Neural cell (in vitro differentiated cells): Measurements from ENCODE around the gene SGTA. TPM values are rescaled to one million over a fixed set of nuclear protein-coding genes. Genes with fewer than 3 reads are reported as not detected.

ENCODE experiments used
- H2AFZ ChIP-seq: fragments of 200-600, 300-800 bp; sonication (generic), shearing (Covaris generic); 2 replicates; pipeline ENCODE4 v1.6.0; 2014; ENCODE audit warnings: low read depth, mild to moderate bottlenecking, antibody characterized with exemption, low read length, moderate library complexity
- H3F3A ChIP-seq: fragments of 200-600 bp; shearing (Covaris generic); 2 replicates; pipeline ENCODE4 v1.6.1; 2016; ENCODE audit warnings: mild to moderate bottlenecking, moderate library complexity, mixed read lengths, antibody characterized with exemption, low read length; ENCODE audit not compliant: insufficient read depth, poor library complexity, severe bottlenecking
- H3K27ac ChIP-seq: fragments of 200-600, 300-800 bp; sonication (generic), shearing (Covaris generic); 2 replicates; pipeline ENCODE4 v1.5.1; 2014; ENCODE audit warnings: mild to moderate bottlenecking, low read length, moderate library complexity
- H3K27me3 ChIP-seq: fragments of 300-800, 200-600 bp; sonication (generic), shearing (Covaris generic); 2 replicates; pipeline ENCODE4 v1.6.0; 2014; ENCODE audit warnings: mild to moderate bottlenecking, low read depth, low read length, moderate library complexity; ENCODE audit not compliant: insufficient read depth
- H3K36me3 ChIP-seq: fragments of 300-800, 200-600 bp; sonication (generic), shearing (Covaris generic); 2 replicates; pipeline ENCODE4 v1.5.1; 2014; ENCODE audit warnings: mild to moderate bottlenecking, antibody characterized with exemption, low read length, moderate library complexity; ENCODE audit not compliant: insufficient read depth
- H3K4me2 ChIP-seq: fragments of 300-800, 200-600 bp; sonication (generic), shearing (Covaris generic); 2 replicates; pipeline ENCODE4 v1.6.0; 2014; ENCODE audit warnings: mild to moderate bottlenecking, low read length
- H3K4me3 ChIP-seq: fragments of 300-800, 200-600 bp; sonication (generic), shearing (Covaris generic); 2 replicates; pipeline ENCODE4 v1.5.1; 2014; ENCODE audit warnings: mild to moderate bottlenecking, low read length, moderate library complexity
- H3K79me2 ChIP-seq: fragments of 200-600 bp; shearing (Covaris generic); replicated peaks from 2 replicates; pipeline ENCODE4 v1.6.0; 2014; ENCODE audit warnings: mild to moderate bottlenecking, low read length, moderate library complexity; ENCODE audit not compliant: insufficient read depth
- H3K9ac ChIP-seq: fragments of 300-800, 200-600 bp; sonication (generic), shearing (Covaris generic); 2 replicates; pipeline ENCODE4 v1.6.1; 2016; ENCODE audit warnings: mild to moderate bottlenecking, low read length, mixed read lengths
- H3K9me2 ChIP-seq: fragments of 200-600 bp; shearing (Covaris generic); 2 replicates; pipeline ENCODE4 v1.6.1; 2016; ENCODE audit warnings: mild to moderate bottlenecking, low read length, mixed read lengths; ENCODE audit not compliant: insufficient read depth
- H3K9me3 ChIP-seq: fragments of 200-600, 300-800 bp; sonication (generic), shearing (Covaris generic); 2 replicates; pipeline ENCODE4 v1.6.1; 2016; ENCODE audit warnings: mild to moderate bottlenecking, mixed run types, low read length, moderate library complexity, mixed read lengths
- H4K20me1 ChIP-seq: fragments of 200-600 bp; shearing (Covaris generic); 2 replicates; pipeline ENCODE4 v1.6.1; 2016; ENCODE audit warnings: mild to moderate bottlenecking, mixed run types; ENCODE audit not compliant: insufficient read depth
- EP300 ChIP-seq: fragments of 450-650 bp; conservative IDR thresholded peaks from 2 replicates; pipeline ENCODE4 v1.6.1; 2014; ENCODE audit warnings: antibody characterized with exemption, mild to moderate bottlenecking, moderate library complexity; ENCODE audit not compliant: poor library complexity, severe bottlenecking
- EZH2 ChIP-seq: fragments of 200-600, 300-800 bp; shearing (Covaris generic), sonication (generic); IDR thresholded peaks from 2 replicates; pipeline ENCODE4 v1.6.1; 2014; ENCODE audit warnings: antibody characterized with exemption, low read length, borderline replicate concordance, mild to moderate bottlenecking; ENCODE audit not compliant: insufficient read depth, poor library complexity, severe bottlenecking
- MXI1 ChIP-seq: fragments of 450-650 bp; conservative IDR thresholded peaks from 2 replicates; pipeline ENCODE4 v1.6.1; 2014; ENCODE audit warnings: antibody characterized with exemption, mild to moderate bottlenecking; ENCODE audit not compliant: poor library complexity, severe bottlenecking
- POLR2AphosphoS5 ChIP-seq: IDR thresholded peaks from 2 replicates; pipeline ENCODE4 v1.6.1; 2012
- RAD21 ChIP-seq: fragments of 450-650 bp; conservative IDR thresholded peaks from 2 replicates; pipeline ENCODE4 v1.6.1; 2014; ENCODE audit warnings: antibody characterized with exemption, mild to moderate bottlenecking, moderate library complexity
- SMC3 ChIP-seq: fragments of 450-650 bp; conservative IDR thresholded peaks from 2 replicates; pipeline ENCODE4 v1.6.1; 2014; ENCODE audit warnings: antibody characterized with exemption, mild to moderate bottlenecking, moderate library complexity; ENCODE audit not compliant: poor library complexity
- TAF1 ChIP-seq: IDR thresholded peaks from 2 replicates; pipeline ENCODE4 v1.6.1; 2012; ENCODE audit warnings: low read depth
- polyA plus RNA-seq: library from polyadenylated mRNA; depleted of rRNA; stranded (reverse); fragments of >200 nt; gene quantifications from 2 replicates; pipeline ENCODE4 v1.2.3, GENCODE V29; 2014
- TF ChIP-seq, protein P1 (sequence below): fragments of 450-650 bp; IDR thresholded peaks from 2 replicates; pipeline ENCODE4 v1.5.1; 2014; ENCODE audit warnings: antibody characterized with exemption, mild to moderate bottlenecking, moderate library complexity; ENCODE audit not compliant: poor library complexity, severe bottlenecking
- TF ChIP-seq, protein P2 (sequence below): IDR thresholded peaks from 2 replicates; pipeline ENCODE4 v1.6.1; 2012; ENCODE audit warnings: borderline replicate concordance

The SGTA gene
- polyA plus RNA-seq, 1 donor from 2014 or later = 80.6 TPM

DNA sequence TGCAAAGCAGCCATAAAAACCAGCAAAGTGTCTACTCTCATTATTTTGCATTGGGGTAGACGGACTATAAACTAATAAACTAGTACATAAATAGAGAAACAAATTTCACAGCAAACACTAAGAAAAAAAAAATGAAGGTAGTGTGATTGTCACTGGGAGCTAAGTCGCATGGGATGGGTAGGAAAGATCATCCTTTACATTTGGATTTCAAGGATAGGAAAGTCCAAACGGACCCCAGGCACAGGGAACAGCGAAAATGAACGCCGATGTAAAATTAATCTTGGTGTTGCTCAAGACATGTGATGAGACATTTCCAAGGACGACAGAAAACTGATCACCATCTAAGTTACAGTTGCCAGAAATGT, 690 bp upstream of the SGTA start:
- Histone ChIP-seq H3K4me3 (peak overlapping the region; percentile 93), H3K4me2 (peak overlapping the region; percentile 93), H3K9me3 (no peaks in the 10 kb centered on the region), H3K79me2 (peaks cover 60% of the 10 kb centered on the region), H2AFZ (peak overlapping the region; percentile 29), H3K36me3 (no peaks in the 10 kb centered on the region), H4K20me1 (no peaks in the 10 kb centered on the region), H3F3A (peaks cover 9% of the 10 kb centered on the region), H3K9me2 (no peaks in the 10 kb centered on the region), H3K9ac (peak overlapping the region; percentile 62), H3K27ac (peak overlapping the region; percentile 88), H3K27me3 (no peaks in the 10 kb centered on the region)
- TF ChIP-seq SMC3 = no peak

DNA sequence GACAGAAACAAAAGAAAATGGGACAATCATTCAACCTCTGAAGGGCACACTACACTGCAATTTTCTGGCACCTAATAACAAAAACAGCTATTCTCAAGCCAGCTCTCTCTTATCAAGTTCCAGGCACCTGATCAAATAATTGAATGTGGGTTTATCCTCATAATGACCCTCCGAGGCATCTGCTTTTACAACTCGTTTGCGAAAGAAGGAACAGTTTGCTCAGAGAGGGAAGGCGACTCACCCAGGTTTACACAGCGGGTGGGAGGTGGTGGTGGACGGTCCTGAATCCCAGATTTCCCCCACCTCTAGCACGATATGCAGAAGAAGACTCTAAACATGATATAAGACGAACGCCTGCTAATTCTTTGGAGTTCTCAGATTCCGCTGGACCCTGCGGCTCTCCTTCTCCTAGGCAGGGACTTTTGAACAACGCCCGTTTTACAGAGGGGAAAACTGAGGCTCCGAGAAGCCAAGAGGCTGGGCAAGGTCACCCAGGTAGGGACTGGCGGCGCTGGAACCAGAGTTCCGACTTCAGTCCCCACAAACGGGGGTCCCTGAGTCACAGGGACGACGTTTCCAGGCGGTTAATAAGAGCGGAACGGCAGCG, 641 bp downstream of the SGTA start:
- H3K79me2 ChIP-seq = peaks cover 66% of the 10 kb centered on the region
- peak overlapping the region; percentile 3 for H2AFZ ChIP-seq
- no peaks in the 10 kb centered on the region for H3K9me2 ChIP-seq
- H4K20me1 ChIP-seq = no peaks in the 10 kb centered on the region
- no peak for TF ChIP-seq EZH2
- no peak for TF ChIP-seq RAD21
- TF ChIP-seq, protein P1, sequence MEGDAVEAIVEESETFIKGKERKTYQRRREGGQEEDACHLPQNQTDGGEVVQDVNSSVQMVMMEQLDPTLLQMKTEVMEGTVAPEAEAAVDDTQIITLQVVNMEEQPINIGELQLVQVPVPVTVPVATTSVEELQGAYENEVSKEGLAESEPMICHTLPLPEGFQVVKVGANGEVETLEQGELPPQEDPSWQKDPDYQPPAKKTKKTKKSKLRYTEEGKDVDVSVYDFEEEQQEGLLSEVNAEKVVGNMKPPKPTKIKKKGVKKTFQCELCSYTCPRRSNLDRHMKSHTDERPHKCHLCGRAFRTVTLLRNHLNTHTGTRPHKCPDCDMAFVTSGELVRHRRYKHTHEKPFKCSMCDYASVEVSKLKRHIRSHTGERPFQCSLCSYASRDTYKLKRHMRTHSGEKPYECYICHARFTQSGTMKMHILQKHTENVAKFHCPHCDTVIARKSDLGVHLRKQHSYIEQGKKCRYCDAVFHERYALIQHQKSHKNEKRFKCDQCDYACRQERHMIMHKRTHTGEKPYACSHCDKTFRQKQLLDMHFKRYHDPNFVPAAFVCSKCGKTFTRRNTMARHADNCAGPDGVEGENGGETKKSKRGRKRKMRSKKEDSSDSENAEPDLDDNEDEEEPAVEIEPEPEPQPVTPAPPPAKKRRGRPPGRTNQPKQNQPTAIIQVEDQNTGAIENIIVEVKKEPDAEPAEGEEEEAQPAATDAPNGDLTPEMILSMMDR = no peak
- TF ChIP-seq MXI1 = no peak
- no peak for TF ChIP-seq EP300
- no peak for TF ChIP-seq TAF1
- no peak for TF ChIP-seq POLR2AphosphoS5
- no peak for TF ChIP-seq SMC3
- TF ChIP-seq, protein P2, sequence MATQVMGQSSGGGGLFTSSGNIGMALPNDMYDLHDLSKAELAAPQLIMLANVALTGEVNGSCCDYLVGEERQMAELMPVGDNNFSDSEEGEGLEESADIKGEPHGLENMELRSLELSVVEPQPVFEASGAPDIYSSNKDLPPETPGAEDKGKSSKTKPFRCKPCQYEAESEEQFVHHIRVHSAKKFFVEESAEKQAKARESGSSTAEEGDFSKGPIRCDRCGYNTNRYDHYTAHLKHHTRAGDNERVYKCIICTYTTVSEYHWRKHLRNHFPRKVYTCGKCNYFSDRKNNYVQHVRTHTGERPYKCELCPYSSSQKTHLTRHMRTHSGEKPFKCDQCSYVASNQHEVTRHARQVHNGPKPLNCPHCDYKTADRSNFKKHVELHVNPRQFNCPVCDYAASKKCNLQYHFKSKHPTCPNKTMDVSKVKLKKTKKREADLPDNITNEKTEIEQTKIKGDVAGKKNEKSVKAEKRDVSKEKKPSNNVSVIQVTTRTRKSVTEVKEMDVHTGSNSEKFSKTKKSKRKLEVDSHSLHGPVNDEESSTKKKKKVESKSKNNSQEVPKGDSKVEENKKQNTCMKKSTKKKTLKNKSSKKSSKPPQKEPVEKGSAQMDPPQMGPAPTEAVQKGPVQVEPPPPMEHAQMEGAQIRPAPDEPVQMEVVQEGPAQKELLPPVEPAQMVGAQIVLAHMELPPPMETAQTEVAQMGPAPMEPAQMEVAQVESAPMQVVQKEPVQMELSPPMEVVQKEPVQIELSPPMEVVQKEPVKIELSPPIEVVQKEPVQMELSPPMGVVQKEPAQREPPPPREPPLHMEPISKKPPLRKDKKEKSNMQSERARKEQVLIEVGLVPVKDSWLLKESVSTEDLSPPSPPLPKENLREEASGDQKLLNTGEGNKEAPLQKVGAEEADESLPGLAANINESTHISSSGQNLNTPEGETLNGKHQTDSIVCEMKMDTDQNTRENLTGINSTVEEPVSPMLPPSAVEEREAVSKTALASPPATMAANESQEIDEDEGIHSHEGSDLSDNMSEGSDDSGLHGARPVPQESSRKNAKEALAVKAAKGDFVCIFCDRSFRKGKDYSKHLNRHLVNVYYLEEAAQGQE = no peak
- peak overlapping the region; percentile 90 for H3K9ac ChIP-seq
- peak overlapping the region; percentile 93 for H3K4me3 ChIP-seq
- no peaks in the 10 kb centered on the region for H3K36me3 ChIP-seq
- no peaks in the 10 kb centered on the region for H3K9me3 ChIP-seq
- peak overlapping the region; percentile 77 for H3K4me2 ChIP-seq
- peak overlapping the region; percentile 88 for H3K27ac ChIP-seq
- H3F3A ChIP-seq = peaks cover 9% of the 10 kb centered on the region
- no peaks in the 10 kb centered on the region for H3K27me3 ChIP-seq

DNA sequence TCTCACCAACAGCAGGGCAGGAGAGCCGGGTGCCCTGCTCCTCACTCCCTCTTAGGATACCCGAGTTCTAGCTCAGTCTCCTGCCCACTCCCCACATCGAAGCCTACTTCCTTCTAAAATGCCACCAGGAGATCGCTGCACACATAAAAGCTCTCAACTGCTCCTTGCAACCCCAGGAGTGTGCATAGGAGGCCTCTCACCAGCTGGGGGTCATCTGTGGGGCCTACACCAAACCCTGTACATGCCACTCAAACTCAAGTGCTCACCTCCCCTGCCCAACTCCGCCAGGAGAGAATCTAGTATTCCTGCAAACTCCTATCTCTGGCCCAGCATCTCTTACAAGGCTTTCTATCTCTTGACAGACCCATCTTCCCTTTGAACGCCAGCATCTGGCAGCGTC, 2.8 kb downstream of the SGTA start:
- Histone ChIP-seq H3F3A (peaks cover 9% of the 10 kb centered on the region), H4K20me1 (no peaks in the 10 kb centered on the region), H3K4me3 (no peak overlapping the region), H3K4me2 (no peak overlapping the region), H3K27me3 (no peaks in the 10 kb centered on the region), H3K27ac (no peak overlapping the region), H2AFZ (no peak overlapping the region), H3K9me2 (no peaks in the 10 kb centered on the region), H3K36me3 (no peaks in the 10 kb centered on the region), H3K9ac (no peak overlapping the region), H3K79me2 (peaks cover 68% of the 10 kb centered on the region), H3K9me3 (no peaks in the 10 kb centered on the region)
- TF ChIP-seq, protein P1 = no peak
- TF ChIP-seq MXI1 (no peak), SMC3 (no peak), RAD21 (no peak), EZH2 (no peak), POLR2AphosphoS5 (no peak), EP300 (no peak), TAF1 (no peak)
- TF ChIP-seq, protein P2 = no peak
